Body of pancreas (tissue), 4 donors: ENCODE data around the gene RUNX3.

Experiments used
- CTCF ChIP-seq, 7 experiments: fragments of 450-650 bp in 4 of 7; fragments of 200-600 bp in 3 of 7; sonication (generic) in 3 of 7; IDR thresholded peaks; one replicate each; pipeline ENCODE4 v1.5.1; 2016 to 2019; ENCODE audit warnings: antibody characterized with exemption in 7 of 7
- POLR2A ChIP-seq, 3 donors: fragments of 450-650 bp; IDR thresholded peaks; one replicate each; pipeline ENCODE4 v1.6.1; 2016; ENCODE audit warnings: antibody characterized with exemption in 3 of 3, mild to moderate bottlenecking in 2 of 3

DNA sequence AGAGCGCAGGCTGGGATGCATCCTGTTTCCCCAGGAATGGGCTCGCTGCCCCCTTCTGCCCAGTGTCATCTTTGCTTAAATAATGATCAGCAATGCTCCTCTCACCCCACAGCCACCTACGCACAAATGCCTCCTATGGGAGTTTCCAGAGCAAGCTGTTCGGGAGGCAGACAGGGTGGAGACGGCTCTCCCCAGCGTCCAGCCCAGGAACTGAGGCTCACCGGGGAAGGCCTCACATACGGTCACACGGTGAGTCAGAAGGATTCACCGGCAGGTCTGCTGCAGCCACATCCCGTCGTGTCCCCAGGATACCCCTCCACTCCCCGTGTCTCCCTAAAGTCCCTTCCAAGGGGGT lies 40.3 kb upstream of the RUNX3 start:
- no peak for TF ChIP-seq CTCF (IDR thresholded peaks at IDR 0.05)
- TF ChIP-seq POLR2A (IDR thresholded peaks at IDR 0.05): no peak
